ENCODE measurements around the gene RPL18A.

Gene RPL18A

GRCh38 chr19:17830567-17831418 is 28.9 kb upstream of the RPL18A start:
- peak; percentile 24; the same call in 1 of the 2 replicates for TF ChIP-seq SPI1 (IDR thresholded peaks at IDR 0.05; ENCODE audit: low read depth, low read length)
- no peak for TF ChIP-seq POLR2AphosphoS5 (IDR thresholded peaks at IDR 0.05; ENCODE audit: low read depth, low read length)
- DNase-seq (ENCODE audit: insufficient read length, low spot score) (peak; percentile 90), FAIRE-seq (no peak)

- FAIRE-seq, result no peak
- no peak for TF ChIP-seq POU2F2 (IDR thresholded peaks at IDR 0.05; ENCODE audit: low read depth, low read length)
- TF ChIP-seq TAF1 (IDR thresholded peaks at IDR 0.05; ENCODE audit: low read depth, low read length), result no peak
- TF ChIP-seq POLR2A (IDR thresholded peaks at IDR 0.05; ENCODE audit: low read depth, low read length), result no peak
- no peak for TF ChIP-seq PAX5 (IDR thresholded peaks at IDR 0.05; ENCODE audit: insufficient read depth, low read length, severe bottlenecking)
- TF ChIP-seq SPI1 (IDR thresholded peaks at IDR 0.05; ENCODE audit: low read depth, low read length), result no peak
- TF ChIP-seq POLR2AphosphoS5 (IDR thresholded peaks at IDR 0.05; ENCODE audit: low read depth, low read length), result no peak
- no peak for DNase-seq (ENCODE audit: insufficient read length, low spot score)
Observed at GRCh38 chr19:17831419-17831888, 28.3 kb upstream of the RPL18A start.

GRCh38 chr19:17832443-17833208 is 27.1 kb upstream of the RPL18A start:
- DNase-seq (ENCODE audit: insufficient read length, low spot score) (no peak), FAIRE-seq (no peak)
- TF ChIP-seq POLR2AphosphoS5 (IDR thresholded peaks at IDR 0.05; ENCODE audit: low read depth, low read length) (no peak), POU2F2 (IDR thresholded peaks at IDR 0.05; ENCODE audit: low read depth, low read length) (no peak), PAX5 (IDR thresholded peaks at IDR 0.05; ENCODE audit: insufficient read depth, low read length, severe bottlenecking) (no peak), TAF1 (IDR thresholded peaks at IDR 0.05; ENCODE audit: low read depth, low read length) (no peak), POLR2A (IDR thresholded peaks at IDR 0.05; ENCODE audit: low read depth, low read length) (no peak), SPI1 (IDR thresholded peaks at IDR 0.05; ENCODE audit: low read depth, low read length) (no peak)

- FAIRE-seq (no peak), DNase-seq (ENCODE audit: insufficient read length, low spot score) (no peak)
- TF ChIP-seq POLR2A (IDR thresholded peaks at IDR 0.05; ENCODE audit: low read depth, low read length) (no peak), TAF1 (IDR thresholded peaks at IDR 0.05; ENCODE audit: low read depth, low read length) (no peak), POU2F2 (IDR thresholded peaks at IDR 0.05; ENCODE audit: low read depth, low read length) (no peak), POLR2AphosphoS5 (IDR thresholded peaks at IDR 0.05; ENCODE audit: low read depth, low read length) (no peak), SPI1 (IDR thresholded peaks at IDR 0.05; ENCODE audit: low read depth, low read length) (no peak), PAX5 (IDR thresholded peaks at IDR 0.05; ENCODE audit: insufficient read depth, low read length, severe bottlenecking) (no peak)
Observed at GRCh38 chr19:17834350-17835181, 25.1 kb upstream of the RPL18A start.

GRCh38 chr19:17835182-17836006 is 24.3 kb upstream of the RPL18A start:
- DNase-seq (ENCODE audit: insufficient read length, low spot score), result no peak
- FAIRE-seq, result no peak
- no peak for TF ChIP-seq TAF1 (IDR thresholded peaks at IDR 0.05; ENCODE audit: low read depth, low read length)
- TF ChIP-seq SPI1 (IDR thresholded peaks at IDR 0.05; ENCODE audit: low read depth, low read length), result no peak
- no peak for TF ChIP-seq POLR2A (IDR thresholded peaks at IDR 0.05; ENCODE audit: low read depth, low read length)
- no peak for TF ChIP-seq POU2F2 (IDR thresholded peaks at IDR 0.05; ENCODE audit: low read depth, low read length)
- no peak for TF ChIP-seq PAX5 (IDR thresholded peaks at IDR 0.05; ENCODE audit: insufficient read depth, low read length, severe bottlenecking)
- TF ChIP-seq POLR2AphosphoS5 (IDR thresholded peaks at IDR 0.05; ENCODE audit: low read depth, low read length), result no peak; the same call in 1 of the 2 replicates

GRCh38 chr19:17836530-17836929 is 23.2 kb upstream of the RPL18A start:
- no peak for DNase-seq (ENCODE audit: insufficient read length, low spot score)
- FAIRE-seq, result no peak
- TF ChIP-seq SPI1 (IDR thresholded peaks at IDR 0.05; ENCODE audit: low read depth, low read length) (no peak), TAF1 (IDR thresholded peaks at IDR 0.05; ENCODE audit: low read depth, low read length) (no peak), POU2F2 (IDR thresholded peaks at IDR 0.05; ENCODE audit: low read depth, low read length) (no peak), PAX5 (IDR thresholded peaks at IDR 0.05; ENCODE audit: insufficient read depth, low read length, severe bottlenecking) (no peak), POLR2AphosphoS5 (IDR thresholded peaks at IDR 0.05; ENCODE audit: low read depth, low read length) (no peak), POLR2A (IDR thresholded peaks at IDR 0.05; ENCODE audit: low read depth, low read length) (no peak)

GRCh38 chr19:17837972-17838371 is 21.7 kb upstream of the RPL18A start:
- TF ChIP-seq POLR2A (IDR thresholded peaks at IDR 0.05; ENCODE audit: low read depth, low read length), result no peak
- TF ChIP-seq PAX5 (IDR thresholded peaks at IDR 0.05; ENCODE audit: insufficient read depth, low read length, severe bottlenecking), result no peak
- FAIRE-seq (no peak), DNase-seq (ENCODE audit: insufficient read length, low spot score) (no peak)

GRCh38 chr19:17840019-17840418 is 19.7 kb upstream of the RPL18A start:
- no peak for DNase-seq (ENCODE audit: insufficient read length, low spot score)
- FAIRE-seq, result no peak
- TF ChIP-seq POLR2AphosphoS5 (IDR thresholded peaks at IDR 0.05; ENCODE audit: low read depth, low read length) (no peak), TAF1 (IDR thresholded peaks at IDR 0.05; ENCODE audit: low read depth, low read length) (no peak), SPI1 (IDR thresholded peaks at IDR 0.05; ENCODE audit: low read depth, low read length) (no peak), POLR2A (IDR thresholded peaks at IDR 0.05; ENCODE audit: low read depth, low read length) (no peak)
